CD4-positive, alpha-beta T cell treated with Interferon alpha-2 for 1 hour (primary cell): Measurements from ENCODE around the gene MAP2K4.

ENCODE experiments used
- DNase-seq, 2 donors: peaks; one replicate each; pipeline ENCODE4 v3.0.0-alpha.2; 2020 to 2022

MAP2K4 gene

GRCh38 chr17:12040478-12040877 lies 19.8 kb downstream of the MAP2K4 start:
- no peak for DNase-seq

DNA sequence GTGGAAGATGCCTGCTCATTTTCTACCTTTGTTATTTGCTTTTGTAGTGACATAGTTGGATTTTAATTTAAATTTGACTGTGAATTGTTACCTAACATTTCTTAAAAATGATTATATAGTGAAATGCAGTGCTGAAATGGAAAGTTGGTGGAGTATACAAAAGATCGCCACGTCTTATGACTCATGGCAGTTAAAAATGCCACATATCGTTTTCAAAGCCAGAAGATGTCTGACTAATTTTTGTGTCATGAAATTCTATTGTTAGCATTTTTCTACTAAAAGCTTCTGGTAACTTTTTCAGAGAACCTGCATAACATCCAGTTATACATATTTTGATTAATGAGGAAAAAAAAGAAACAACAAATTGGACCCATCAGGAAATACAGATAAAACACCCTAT lies 20.6 kb downstream of the MAP2K4 start:
- DNase-seq = no peak

- no peak for DNase-seq
Measured at GRCh38 chr17:12043702-12044101, 23.0 kb downstream of the MAP2K4 start.

DNA sequence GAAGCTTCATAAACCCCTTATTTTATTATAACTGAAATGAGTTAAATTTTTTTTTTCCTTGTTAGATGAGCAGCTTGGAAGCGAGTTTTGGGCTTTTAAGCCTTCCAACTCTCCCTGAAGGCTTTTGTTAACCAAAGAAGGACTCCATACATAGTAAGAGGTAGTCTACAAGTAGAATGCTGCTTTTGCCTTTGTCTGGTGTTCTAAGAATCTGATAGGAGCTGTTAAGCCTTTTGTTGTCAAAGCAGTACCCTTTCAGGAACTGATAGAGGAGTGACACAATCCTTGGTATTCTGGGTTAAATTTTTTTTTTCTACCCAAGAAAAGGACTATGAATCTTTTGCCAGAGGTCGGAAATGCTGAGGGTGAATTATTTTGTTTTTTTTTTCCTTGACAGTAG lies 26.1 kb downstream of the MAP2K4 start:
- DNase-seq = no peak

DNA sequence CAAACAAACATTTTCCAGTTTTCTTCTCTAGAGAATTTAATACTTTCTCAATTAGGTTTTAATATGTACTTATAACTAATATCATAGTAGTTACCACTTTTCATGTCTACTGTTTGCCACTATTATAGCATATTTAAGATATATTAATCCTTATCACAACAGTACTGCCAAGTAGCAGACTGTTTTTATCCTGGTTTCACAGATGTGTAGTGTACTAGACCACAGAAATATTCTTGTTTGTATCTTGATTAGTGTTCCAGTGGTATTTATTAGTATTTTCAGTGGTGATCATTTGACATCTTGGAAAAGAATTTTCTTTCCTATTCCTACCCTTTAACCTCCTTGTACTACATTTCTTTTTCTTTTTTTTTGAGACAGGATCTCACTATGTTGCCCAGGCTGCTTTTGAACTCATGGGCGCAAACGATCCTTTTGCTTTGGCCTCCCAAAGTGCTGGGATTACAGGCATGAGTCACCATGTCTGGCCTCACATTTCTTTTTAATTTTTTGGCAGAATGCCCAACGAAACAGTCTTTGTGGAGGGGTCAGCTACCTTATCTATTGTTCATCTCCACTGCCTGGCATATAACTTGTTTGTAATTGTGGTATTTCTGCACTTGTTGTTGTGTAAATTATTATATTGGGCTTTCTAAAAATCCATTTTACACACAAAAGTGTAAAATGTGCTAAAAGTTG lies 27.2 kb downstream of the MAP2K4 start:
- no peak for DNase-seq

DNA sequence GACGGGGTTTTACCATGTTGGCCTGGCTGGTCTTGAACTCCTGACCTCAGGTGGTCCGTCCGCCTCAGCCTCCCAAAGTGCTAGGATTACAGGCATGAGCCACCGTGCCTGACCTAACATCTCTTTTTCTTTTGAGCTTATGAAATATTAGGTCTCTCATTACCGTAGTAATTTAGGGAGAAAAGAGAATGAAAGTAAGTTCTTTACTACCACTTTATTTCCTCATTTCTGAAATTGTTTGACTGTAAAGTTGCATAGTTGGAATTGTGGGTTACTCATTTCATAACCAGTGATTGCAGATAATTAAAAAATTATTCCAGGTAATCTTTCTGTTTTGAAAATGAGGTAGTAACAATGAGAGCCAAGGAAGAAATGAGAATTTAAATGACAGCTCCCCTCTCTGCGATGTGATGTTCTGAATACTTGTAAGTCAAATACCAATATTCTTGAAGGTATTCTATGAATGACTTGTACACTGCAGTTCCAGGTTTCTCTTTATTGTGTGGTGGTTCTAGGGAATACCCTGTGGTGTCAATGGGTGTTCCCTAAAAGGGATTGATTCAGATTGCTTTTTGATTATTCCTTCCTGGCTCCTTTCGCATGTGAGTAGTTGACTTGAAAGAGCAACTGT lies 28.3 kb downstream of the MAP2K4 start:
- DNase-seq = no peak

DNA sequence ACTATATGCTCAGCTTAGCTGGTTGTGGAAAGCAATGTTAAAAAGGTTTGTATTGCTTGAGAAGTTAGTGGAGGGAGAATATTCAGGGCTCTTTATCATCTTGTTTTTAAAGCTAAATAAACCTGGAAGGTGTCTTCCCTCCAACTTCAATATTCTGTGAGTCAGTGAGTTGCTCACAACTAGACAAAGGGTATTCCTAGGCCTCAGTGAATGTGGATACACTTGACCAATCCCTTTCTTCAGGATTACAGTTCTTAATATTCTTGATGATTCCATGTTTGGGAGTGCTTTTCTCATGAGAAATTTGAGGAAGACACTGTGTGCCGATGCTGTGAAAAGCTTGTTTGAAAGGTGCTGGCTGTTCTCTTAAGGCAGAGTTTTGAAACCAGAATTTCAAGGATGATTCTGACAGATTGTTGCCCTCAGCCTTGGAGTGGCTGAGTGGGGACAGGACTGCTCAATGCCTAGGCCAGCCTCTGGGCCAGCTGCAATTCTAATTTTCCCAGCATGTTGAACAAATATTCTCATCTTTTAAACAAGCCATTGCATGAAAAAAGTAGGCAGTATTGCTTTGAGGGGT lies 30.1 kb downstream of the MAP2K4 start:
- DNase-seq = no peak

DNA sequence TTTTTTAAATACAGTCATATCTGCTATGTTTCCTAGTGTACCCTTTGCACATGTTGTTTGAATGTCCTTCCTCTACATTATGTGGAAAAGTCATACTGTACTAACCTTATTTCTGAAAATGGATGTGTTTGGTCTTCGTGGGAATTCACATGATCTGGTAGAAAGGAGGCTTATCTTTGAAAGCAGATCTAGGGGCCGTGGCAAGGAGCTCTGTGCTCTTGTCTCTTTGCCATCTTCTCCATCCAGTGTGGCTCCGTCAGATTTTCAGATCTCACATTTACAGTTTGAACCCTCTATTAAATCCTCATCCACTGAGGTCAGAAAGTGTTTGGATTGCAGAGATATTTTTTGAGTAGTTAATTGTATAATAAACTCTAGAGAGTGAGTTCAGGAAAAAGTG lies 32.9 kb downstream of the MAP2K4 start:
- DNase-seq = no peak

DNA sequence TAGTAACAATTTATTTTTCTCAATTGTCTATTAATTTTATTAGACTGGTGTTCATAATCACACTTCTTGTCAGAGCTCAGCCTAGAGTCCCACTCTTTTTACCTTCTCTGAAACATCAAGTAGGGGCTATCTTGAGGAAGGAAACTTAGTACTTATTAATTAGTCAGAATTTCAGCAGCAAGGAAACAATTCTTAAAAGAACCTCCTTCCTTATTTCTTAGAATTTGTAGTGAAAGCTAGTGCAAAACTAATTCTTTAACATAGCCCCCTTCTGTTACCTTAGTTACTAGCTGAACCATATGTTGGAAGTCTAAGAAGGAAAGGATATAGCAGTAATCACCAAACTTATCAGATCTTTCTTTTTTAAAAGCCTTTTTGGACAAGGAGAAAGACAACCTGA lies 35.2 kb downstream of the MAP2K4 start:
- no peak for DNase-seq

DNA sequence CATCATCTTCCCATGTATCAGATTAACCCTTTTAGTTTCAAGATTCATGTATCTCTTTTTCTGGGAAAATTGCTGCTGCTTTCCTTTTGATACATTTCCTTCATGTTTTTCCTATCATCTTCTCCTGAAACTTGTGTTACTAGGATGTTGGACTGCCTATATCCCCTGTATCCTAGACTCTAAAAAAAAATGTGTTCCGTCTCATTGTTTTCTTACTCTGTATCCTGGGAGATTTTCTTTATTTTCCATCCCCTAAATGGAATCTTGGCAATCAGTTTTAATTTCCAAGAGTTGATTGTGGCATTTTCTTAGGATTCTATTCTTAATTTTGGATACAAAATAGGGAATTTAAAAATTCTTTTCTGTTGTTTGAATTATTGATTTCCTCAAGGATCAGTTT lies 36.8 kb downstream of the MAP2K4 start:
- DNase-seq = no peak

GRCh38 chr17:12058535-12058934 lies 37.9 kb downstream of the MAP2K4 start:
- DNase-seq = no peak

GRCh38 chr17:12062249-12062648 lies 41.6 kb downstream of the MAP2K4 start:
- DNase-seq = no peak

- no peak for DNase-seq
Measured at GRCh38 chr17:12064395-12064794, 43.7 kb downstream of the MAP2K4 start.

DNA sequence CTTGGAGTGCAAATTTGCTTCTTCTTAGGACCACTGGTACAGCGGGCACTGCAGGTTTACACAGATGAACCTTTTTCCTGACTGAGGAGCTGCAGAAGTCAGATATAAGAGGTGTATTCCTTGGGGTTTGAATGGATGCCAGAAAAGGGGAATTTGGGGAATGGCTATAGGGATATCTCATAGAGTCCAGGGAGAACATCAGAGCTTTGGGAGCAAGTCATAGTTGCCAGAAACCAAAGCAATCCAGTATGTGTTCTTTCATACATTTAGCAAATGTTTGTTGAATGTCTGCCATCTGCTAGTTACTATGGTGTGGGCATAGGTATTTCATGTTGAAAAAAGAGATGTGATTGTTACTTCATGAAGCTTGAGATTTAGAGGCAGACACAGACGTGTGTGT lies 46.8 kb downstream of the MAP2K4 start:
- no peak for DNase-seq

- DNase-seq = no peak
Measured at GRCh38 chr17:12068946-12069345, 48.3 kb downstream of the MAP2K4 start.

GRCh38 chr17:12070561-12070960 lies 49.9 kb downstream of the MAP2K4 start:
- no peak for DNase-seq

- no peak for DNase-seq
Measured at GRCh38 chr17:12074346-12074745, 53.7 kb downstream of the MAP2K4 start.

DNA sequence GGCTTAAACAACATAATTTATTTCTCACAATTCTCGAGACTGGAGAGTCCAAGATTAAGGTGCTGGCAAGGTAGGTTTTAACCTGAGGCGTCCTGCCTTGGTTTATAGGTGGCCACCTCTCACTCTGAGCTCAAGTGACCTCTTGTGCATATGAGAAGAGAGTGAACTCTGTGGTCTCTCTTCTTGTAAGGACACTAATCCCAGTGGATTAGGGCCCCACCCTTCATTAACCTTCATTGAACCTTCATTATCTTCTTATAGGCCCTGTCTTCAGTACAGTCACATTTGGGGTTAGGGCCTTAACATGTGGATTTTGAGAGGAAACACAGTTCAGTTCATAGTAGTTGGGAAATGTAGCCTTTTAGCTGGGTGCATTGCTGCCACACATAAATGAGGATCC lies 57.1 kb downstream of the MAP2K4 start:
- no peak for DNase-seq

DNA sequence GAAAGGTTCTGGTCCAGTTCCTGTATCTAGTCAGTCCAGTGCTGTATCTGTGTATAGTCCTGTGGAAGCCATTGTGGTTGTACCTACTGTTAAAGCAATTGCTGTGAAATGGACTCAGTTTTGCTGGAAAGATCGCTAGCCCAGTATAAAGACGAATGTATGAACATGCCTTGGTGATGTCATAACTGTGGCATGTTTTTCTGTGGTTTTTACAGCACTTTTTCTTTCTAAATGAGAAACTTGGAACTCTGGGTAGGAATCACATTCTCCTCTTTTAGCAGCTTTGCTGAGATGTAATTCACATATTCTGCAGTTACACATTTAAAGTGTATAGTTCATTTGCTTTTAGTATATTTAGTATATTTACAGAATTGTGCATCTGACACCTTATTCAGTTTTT lies 58.1 kb downstream of the MAP2K4 start:
- DNase-seq = no peak

- no peak for DNase-seq
Measured at GRCh38 chr17:12081720-12082119, 61.0 kb downstream of the MAP2K4 start.

DNA sequence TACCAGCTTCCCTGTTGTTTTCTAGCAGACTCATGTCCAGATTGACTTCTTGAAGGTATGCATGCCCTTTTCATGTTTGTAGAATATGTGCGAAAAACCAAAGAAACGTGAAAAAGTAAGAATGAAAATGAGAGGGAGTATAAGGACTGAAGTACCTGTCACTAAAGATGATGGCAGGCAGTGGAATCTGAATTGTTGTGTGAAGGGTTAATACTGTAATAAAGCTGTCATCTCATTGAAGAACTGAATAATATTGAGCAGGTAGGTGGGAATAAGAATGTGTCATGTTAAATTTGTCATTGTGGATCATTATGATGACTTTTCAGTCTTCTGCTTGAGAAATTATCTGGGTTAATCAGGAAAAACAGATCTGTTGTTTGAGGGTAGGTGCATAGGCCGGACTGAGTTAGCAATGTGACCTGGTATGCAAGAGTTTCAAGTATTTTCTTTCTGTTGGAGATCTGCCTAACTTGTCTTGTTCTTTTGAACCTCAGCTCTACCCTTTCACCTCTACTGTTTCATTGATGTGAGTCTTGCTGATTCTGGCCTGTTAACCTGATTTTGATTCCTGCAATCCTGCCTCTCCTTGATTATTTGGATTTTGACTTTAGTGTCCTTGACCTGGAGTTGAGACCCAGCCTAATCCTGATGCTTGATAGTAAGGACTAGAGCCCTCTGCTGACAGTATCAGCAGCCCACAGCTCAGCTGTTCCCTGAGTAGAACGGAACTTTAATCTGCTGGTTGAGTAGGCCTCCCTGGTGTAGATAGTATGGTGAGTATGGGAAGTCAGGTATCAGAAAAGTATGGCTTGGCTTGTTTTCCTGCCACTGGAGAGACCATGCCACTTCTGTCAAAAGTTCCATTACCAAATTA lies 64.6 kb downstream of the MAP2K4 start:
- no peak for DNase-seq

- DNase-seq = no peak
Measured at GRCh38 chr17:12088035-12088434, 67.4 kb downstream of the MAP2K4 start.

DNA sequence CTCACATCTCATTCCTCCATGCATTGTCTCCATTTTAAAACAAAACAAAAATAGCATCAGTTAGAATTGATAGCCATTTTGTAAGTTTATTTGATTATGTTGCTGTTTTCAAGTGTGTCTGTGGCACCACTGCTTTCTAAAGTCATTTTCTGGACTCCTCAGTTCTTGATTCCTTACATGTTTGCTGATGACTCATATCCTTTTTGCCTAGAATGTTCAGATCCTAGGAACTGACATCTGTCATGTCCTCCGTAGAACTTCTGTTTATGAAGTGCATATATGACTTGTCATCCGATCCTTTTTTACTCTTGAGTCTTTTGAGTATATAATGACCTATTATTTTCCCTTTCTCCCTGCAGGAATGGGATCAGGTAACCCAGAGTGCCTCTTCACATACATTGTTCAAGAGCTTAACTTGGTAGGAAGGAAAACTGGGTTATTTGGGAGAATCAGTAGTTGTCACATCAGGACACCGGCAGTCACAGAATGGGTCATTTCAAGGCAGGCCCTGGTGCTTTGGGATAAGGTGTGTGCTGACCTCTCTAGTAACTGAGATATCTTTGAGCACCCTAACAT lies 69.2 kb downstream of the MAP2K4 start:
- no peak for DNase-seq
